H9 (cell line): ENCODE measurements around the gene PRR7. TPM values are rescaled to one million over a fixed set of nuclear protein-coding genes. Genes with fewer than 3 reads are reported as not detected.
A peak's percentile ranks its signal among the peaks of the same experiment; 100 is the strongest.

Experiments
- DNase-seq: peaks from one replicate; pipeline ENCODE4 v3.0.0-alpha.2; 2017
- H2AFZ ChIP-seq: one replicate; pipeline ENCODE4 v1.6.1; 2013; ENCODE audit warnings: mild to moderate bottlenecking, low read length, control low read depth, moderate library complexity
- H2AK5ac ChIP-seq: 2 replicates; pipeline ENCODE4 v1.6.1; 2013; ENCODE audit warnings: low read length, control low read depth, mixed read lengths; ENCODE audit not compliant: insufficient read length
- H2BK120ac ChIP-seq: one replicate; pipeline ENCODE4 v1.6.1; 2013; ENCODE audit warnings: low read depth, mild to moderate bottlenecking, low read length, control low read depth, inconsistent platforms; ENCODE audit not compliant: poor library complexity, severe bottlenecking
- H2BK12ac ChIP-seq: 2 replicates; pipeline ENCODE4 v1.6.1; 2013; ENCODE audit warnings: low read length, control low read depth, mixed read lengths, low read depth; ENCODE audit not compliant: insufficient read length
- H2BK15ac ChIP-seq: 2 replicates; pipeline ENCODE4 v1.6.1; 2013; ENCODE audit warnings: low read depth, low read length, control low read depth
- H2BK20ac ChIP-seq: one replicate; pipeline ENCODE4 v1.6.1; 2013; ENCODE audit warnings: low read depth, mild to moderate bottlenecking, low read length, control low read depth, inconsistent platforms; ENCODE audit not compliant: poor library complexity, severe bottlenecking
- H2BK5ac ChIP-seq: 2 replicates; pipeline ENCODE4 v1.6.1; 2013; ENCODE audit warnings: low read length, control low read depth, mixed read lengths; ENCODE audit not compliant: insufficient read length
- H3K14ac ChIP-seq: 2 replicates; pipeline ENCODE4 v1.6.1; 2013; ENCODE audit warnings: low read length, control low read depth; ENCODE audit not compliant: insufficient read depth
- H3K18ac ChIP-seq: 2 replicates; pipeline ENCODE4 v1.6.1; 2013; ENCODE audit warnings: low read depth, mild to moderate bottlenecking, mixed read lengths, low read length, control low read depth; ENCODE audit not compliant: insufficient read length
- H3K23ac ChIP-seq: 2 replicates; pipeline ENCODE4 v1.6.1; 2013; ENCODE audit warnings: low read length, control low read depth, mixed read lengths, low read depth; ENCODE audit not compliant: insufficient read length
- H3K23me2 ChIP-seq: 2 replicates; pipeline ENCODE4 v1.6.1; 2013; ENCODE audit warnings: low read depth, mild to moderate bottlenecking, mixed read lengths, low read length, control low read depth; ENCODE audit not compliant: insufficient read length, poor library complexity, severe bottlenecking
- H3K27ac ChIP-seq: 2 replicates; pipeline ENCODE4 v1.5.1; 2013; ENCODE audit warnings: low read length, control low read depth, mixed read lengths, low read depth; ENCODE audit not compliant: insufficient read length
- H3K27me3 ChIP-seq: 2 replicates; pipeline ENCODE4 v1.6.1; 2013; ENCODE audit warnings: low read length, control low read depth, inconsistent platforms; ENCODE audit not compliant: insufficient read depth
- H3K4ac ChIP-seq: 2 replicates; pipeline ENCODE4 v1.6.1; 2013; ENCODE audit warnings: low read depth, mild to moderate bottlenecking, control low read depth, inconsistent platforms, low read length, moderate library complexity
- H3K4me1 ChIP-seq: 2 replicates; pipeline ENCODE4 v1.6.1; 2013; ENCODE audit warnings: low read length, control low read depth, inconsistent platforms; ENCODE audit not compliant: insufficient read depth
- H3K4me2 ChIP-seq: 2 replicates; pipeline ENCODE4 v1.6.1; 2013; ENCODE audit warnings: low read length, control low read depth, mixed read lengths; ENCODE audit not compliant: insufficient read length, insufficient read depth
- H3K56ac ChIP-seq: 2 replicates; pipeline ENCODE4 v1.6.1; 2013; ENCODE audit warnings: low read depth, mild to moderate bottlenecking, mixed read lengths, low read length, control low read depth; ENCODE audit not compliant: insufficient read length
- H3K79me1 ChIP-seq: 2 replicates; pipeline ENCODE4 v1.6.1; 2013; ENCODE audit warnings: low read depth, mild to moderate bottlenecking, moderate library complexity, low read length, control low read depth, inconsistent platforms; ENCODE audit not compliant: insufficient read depth, poor library complexity, severe bottlenecking
- H3K79me2 ChIP-seq: 2 replicates; pipeline ENCODE4 v1.6.1; 2013; ENCODE audit warnings: low read length, control low read depth, inconsistent platforms; ENCODE audit not compliant: insufficient read depth
- H3K9ac ChIP-seq: 2 replicates; pipeline ENCODE4 v1.6.1; 2013; ENCODE audit warnings: low read length, control low read depth, mixed read lengths; ENCODE audit not compliant: insufficient read length; ENCODE audit errors: extremely low read depth
- H3K9me3 ChIP-seq: one replicate; pipeline ENCODE4 v1.6.1; 2013; ENCODE audit warnings: low read depth, low read length, inconsistent platforms; ENCODE audit not compliant: control insufficient read depth
- H3T11ph ChIP-seq: one replicate; pipeline ENCODE4 v1.6.1; 2013; ENCODE audit warnings: mild to moderate bottlenecking, low read length, control low read depth, inconsistent platforms
- H4K20me1 ChIP-seq: one replicate; pipeline ENCODE4 v1.6.1; 2013; ENCODE audit not compliant: control insufficient read depth, insufficient read length, insufficient read depth
- H4K5ac ChIP-seq: 2 replicates; pipeline ENCODE4 v1.6.1; 2013; ENCODE audit warnings: low read depth, mild to moderate bottlenecking, mixed read lengths, low read length, control low read depth; ENCODE audit not compliant: insufficient read length
- H4K8ac ChIP-seq: replicated peaks from 2 replicates; pipeline ENCODE4 v1.6.1; 2013; ENCODE audit warnings: low read length, control low read depth, mixed read lengths, low read depth; ENCODE audit not compliant: insufficient read length
- H4K91ac ChIP-seq: 2 replicates; pipeline ENCODE4 v1.6.1; 2013; ENCODE audit warnings: low read depth, mild to moderate bottlenecking, moderate library complexity, mixed read lengths, low read length, control low read depth; ENCODE audit not compliant: insufficient read length
- H3K27ac Mint-ChIP-seq, 3 experiments: 2 replicates in 2 of 3; 3 replicates in 1 of 3; pipeline ENCODE4 v1.8.0; 2020 to 2021; ENCODE audit warnings: mixed read lengths in 3 of 3, mild to moderate bottlenecking in 1 of 3, moderate library complexity in 1 of 3
- H3K27me3 Mint-ChIP-seq: 2 replicates; pipeline ENCODE4 v1.8.0; 2021; ENCODE audit warnings: low read depth, mild to moderate bottlenecking, moderate library complexity, mixed read lengths
- H3K36me3 Mint-ChIP-seq, 3 experiments: 2 replicates in 2 of 3; 3 replicates in 1 of 3; pipeline ENCODE4 v1.8.0; 2020 to 2021; ENCODE audit warnings: low read depth in 3 of 3, mixed read lengths in 3 of 3; ENCODE audit not compliant: insufficient read depth in 1 of 3
- H3K4me1 Mint-ChIP-seq, 2 experiments: 2 replicates each; pipeline ENCODE4 v1.8.0; 2020; ENCODE audit warnings: mixed read lengths in 2 of 2
- H3K4me3 Mint-ChIP-seq, 2 experiments: 2 replicates in 1 of 2; 3 replicates in 1 of 2; pipeline ENCODE4 v1.8.0; 2020 to 2021; ENCODE audit warnings: mild to moderate bottlenecking in 2 of 2, mixed read lengths in 2 of 2, moderate library complexity in 1 of 2
- H3K9me3 Mint-ChIP-seq, 2 experiments: 2 replicates in 1 of 2; 3 replicates in 1 of 2; pipeline ENCODE4 v1.8.0; 2020; ENCODE audit warnings: mild to moderate bottlenecking in 2 of 2, mixed read lengths in 2 of 2, moderate library complexity in 1 of 2
- CTCF ChIP-seq: fragments of 200-600 bp; sonication (generic); conservative IDR thresholded peaks from 3 replicates; pipeline ENCODE4 v1.8.0; 2021; ENCODE audit warnings: antibody characterized with exemption, mild to moderate bottlenecking
- WGBS: extraction: QIAGEN DNeasy Blood & Tissue Kit; methylation state at CpG from one replicate; pipeline ENCODE4 v1.1.7; 2013; ENCODE audit warnings: missing lambda C conversion rate, low lambda C conversion rate, mixed read lengths; ENCODE audit not compliant: insufficient read length; ENCODE audit errors: extremely low coverage; 5-methylcytosine and 5-hydroxymethylcytosine counted together
- total RNA-seq: library from RNA; stranded (reverse); gene quantifications from 2 replicates; pipeline ENCODE4 v1.2.1, GENCODE V29; 2021

The PRR7 gene
- total RNA-seq, 1 experiment from 2014 or later: 9.6 TPM

GRCh38 chr5:177493795-177494345 lies 47.3 kb downstream of the PRR7 start:
- Histone ChIP-seq H3K56ac (no peak overlapping the region), H3K4ac (no peak overlapping the region), H4K5ac (no peak overlapping the region), H3K14ac (no peak overlapping the region), H2BK12ac (no peak overlapping the region), H2BK15ac (no peak overlapping the region), H4K91ac (no peak overlapping the region), H3K23me2 (peaks cover 4% of the 10 kb centered on the region), H4K8ac (no peak overlapping the region), H3T11ph (no peak overlapping the region), H3K4me2 (no peak overlapping the region), H2AFZ (no peak overlapping the region), H3K9me3 (no peaks in the 10 kb centered on the region), H3K79me1 (no peaks in the 10 kb centered on the region), H3K27ac (no peak overlapping the region), H3K79me2 (no peaks in the 10 kb centered on the region), H3K4me1 (peaks cover 5% of the 10 kb centered on the region; the same call in 1 of the 2 replicates), H2AK5ac (no peak overlapping the region), H3K27me3 (no peaks in the 10 kb centered on the region; the same call in 1 of the 2 replicates), H2BK20ac (no peak overlapping the region), H3K18ac (no peak overlapping the region), H3K23ac (no peak overlapping the region), H2BK5ac (no peak overlapping the region), H4K20me1 (no peaks in the 10 kb centered on the region), H3K9ac (no peak overlapping the region), H2BK120ac (no peak overlapping the region)
- H3K9me3 Mint-ChIP-seq: no peaks in the 10 kb centered on the region; a peak in 1 of 5 replicates
- peaks cover 25 to 47% (median 42%) of the 10 kb centered on the region in 3 experiments for H3K36me3 Mint-ChIP-seq
- TF ChIP-seq CTCF: no peak
- no CpG with 5 or more reads among the region's 5 CpGs for WGBS
- no peak overlapping the region for H3K4me3 Mint-ChIP-seq
- H3K27ac Mint-ChIP-seq: peak overlapping the region in 1 of 3 experiments; percentile 72; a peak in 2 of 7 replicates
- DNase-seq: no peak
- H3K4me1 Mint-ChIP-seq: peaks cover 30 to 53% of the 10 kb centered on the region in 2 experiments
- H3K27me3 Mint-ChIP-seq: peaks cover 11% of the 10 kb centered on the region
